Astrocyte (in vitro differentiated cells and primary cell): ENCODE measurements around the gene SRPK3. TPM values are rescaled to one million over a fixed set of nuclear protein-coding genes. Genes with fewer than 3 reads are reported as not detected.
A peak's percentile ranks its signal among the peaks of the same experiment; 100 is the strongest.

ENCODE experiments used
- DNase-seq: peaks from one replicate; pipeline ENCODE4 v3.0.0-alpha.2; 2010; ENCODE audit warnings: low read depth
- FAIRE-seq: peaks from 2 replicates; lab custom pipeline; 2011; peaks lifted over from hg19 to GRCh38; lab: Jason Lieb, UNC
- H2AFZ ChIP-seq: 2 replicates; pipeline ENCODE4 v1.6.0; 2012; ENCODE audit warnings: low read depth, low read length, inconsistent platforms
- H3K27ac ChIP-seq: 2 replicates; pipeline ENCODE4 v1.5.1; 2011; ENCODE audit warnings: low read depth, low read length, inconsistent platforms
- H3K27me3 ChIP-seq: 2 replicates; pipeline ENCODE4 v1.6.0; 2011; ENCODE audit warnings: low read length, inconsistent platforms; ENCODE audit not compliant: insufficient read depth
- H3K36me3 ChIP-seq: 2 replicates; pipeline ENCODE4 v1.5.1; 2011; ENCODE audit warnings: low read length, inconsistent platforms; ENCODE audit not compliant: insufficient read depth
- H3K4me1 ChIP-seq: 2 replicates; pipeline ENCODE4 v1.5.1; 2011; ENCODE audit warnings: low read length, inconsistent platforms; ENCODE audit not compliant: insufficient read depth
- H3K4me2 ChIP-seq: 2 replicates; pipeline ENCODE4 v1.6.0; 2012; ENCODE audit warnings: low read length, inconsistent platforms
- H3K4me3 ChIP-seq: 2 replicates; pipeline ENCODE4 v1.5.1; 2011; ENCODE audit warnings: low read depth, mild to moderate bottlenecking, low read length, inconsistent platforms; ENCODE audit not compliant: insufficient read depth
- H3K79me2 ChIP-seq: 2 replicates; pipeline ENCODE4 v1.6.0; 2012; ENCODE audit warnings: mild to moderate bottlenecking, low read length, inconsistent platforms; ENCODE audit not compliant: insufficient read depth
- H3K9ac ChIP-seq: 2 replicates; pipeline ENCODE4 v1.6.0; 2012; ENCODE audit warnings: mild to moderate bottlenecking, low read length, inconsistent platforms
- H3K9me3 ChIP-seq: 2 replicates; pipeline ENCODE4 v1.5.1; 2012; ENCODE audit warnings: low read depth, mild to moderate bottlenecking, low read length, inconsistent platforms; ENCODE audit not compliant: insufficient read depth
- H4K20me1 ChIP-seq: 2 replicates; pipeline ENCODE4 v1.6.0; 2012; ENCODE audit warnings: low read length, inconsistent platforms; ENCODE audit not compliant: insufficient read depth
- H3K27ac Mint-ChIP-seq: one replicate; pipeline ENCODE4 v1.8.0; 2021; ENCODE audit warnings: mild to moderate bottlenecking, mixed read lengths; ENCODE audit not compliant: unreplicated experiment
- H3K27me3 Mint-ChIP-seq: one replicate; pipeline ENCODE4 v1.8.0; 2021; ENCODE audit warnings: low read depth, mixed read lengths; ENCODE audit not compliant: unreplicated experiment
- H3K36me3 Mint-ChIP-seq: one replicate; pipeline ENCODE4 v1.8.0; 2021; ENCODE audit warnings: low read depth, mixed read lengths; ENCODE audit not compliant: unreplicated experiment
- H3K4me1 Mint-ChIP-seq: one replicate; pipeline ENCODE4 v1.8.0; 2021; ENCODE audit warnings: low read depth, mixed read lengths; ENCODE audit not compliant: unreplicated experiment
- H3K4me3 Mint-ChIP-seq: one replicate; pipeline ENCODE4 v1.8.0; 2021; ENCODE audit warnings: mild to moderate bottlenecking, moderate library complexity, mixed read lengths; ENCODE audit not compliant: unreplicated experiment
- H3K9me3 Mint-ChIP-seq: one replicate; pipeline ENCODE4 v1.8.0; 2021; ENCODE audit warnings: mild to moderate bottlenecking, mixed read lengths; ENCODE audit not compliant: unreplicated experiment
- CTCF ChIP-seq: IDR thresholded peaks from 2 replicates; pipeline ENCODE4 v1.5.1; 2011; ENCODE audit warnings: low read depth, mild to moderate bottlenecking, inconsistent platforms, low read length, moderate library complexity; ENCODE audit not compliant: insufficient read depth
- EZH2 ChIP-seq: IDR thresholded peaks from 2 replicates; pipeline ENCODE4 v1.6.1; 2012; ENCODE audit warnings: mild to moderate bottlenecking, low read length, inconsistent platforms; ENCODE audit not compliant: insufficient read depth
- total RNA-seq: library from RNA; stranded (reverse); gene quantifications from 2 replicates; pipeline ENCODE4 v1.2.1, GENCODE V29; 2021

Gene SRPK3
- total RNA-seq, 1 donor from 2014 or later: not detected

GRCh38 chrX:153829549-153829798 lies 48.6 kb downstream of the SRPK3 start:
- peak overlapping the region; percentile 62 for H3K4me2 ChIP-seq

GRCh38 chrX:153829799-153830639 lies 49.2 kb downstream of the SRPK3 start, which contains the start of gene PDZD4:
Gene PDZD4 (minus strand): TSS chrX:153830544. CDS start chrX:153830298, 246 bp downstream.
- Mint-ChIP-seq H3K4me1 (peaks cover 6% of the 10 kb centered on the region), H3K27ac (no peak within 1 kb of the TSS)
- no peak for FAIRE-seq

More at GRCh38 chrX:153829549-153829798, 48.6 kb downstream of the SRPK3 start:
- Histone ChIP-seq H3K27ac (no peak overlapping the region), H4K20me1 (no peaks in the 10 kb centered on the region), H3K4me1 (peaks cover 5% of the 10 kb centered on the region), H3K9me3 (no peaks in the 10 kb centered on the region), H3K9ac (no peak overlapping the region), H3K27me3 (peaks cover 3% of the 10 kb centered on the region), H3K36me3 (no peaks in the 10 kb centered on the region), H2AFZ (no peak overlapping the region), H3K79me2 (no peaks in the 10 kb centered on the region), H3K4me3 (no peak overlapping the region)
- TF ChIP-seq EZH2 (no peak), CTCF (no peak)
- no peak for DNase-seq
- Mint-ChIP-seq H3K9me3 (no peaks in the 10 kb centered on the region), H3K36me3 (no peaks in the 10 kb centered on the region), H3K27ac (no peak overlapping the region), H3K4me1 (peaks cover 6% of the 10 kb centered on the region), H3K4me3 (peak overlapping the region; percentile 76), H3K27me3 (peaks cover 15% of the 10 kb centered on the region)
- FAIRE-seq: no peak

More at GRCh38 chrX:153829799-153830639, 49.2 kb downstream of the SRPK3 start, which contains the start of gene PDZD4:
- Histone ChIP-seq H2AFZ (no peak within 1 kb of the TSS), H3K79me2 (no peaks in the 10 kb centered on the region), H3K4me1 (peaks cover 5% of the 10 kb centered on the region), H3K27ac (no peak within 1 kb of the TSS), H3K9me3 (no peaks in the 10 kb centered on the region), H3K36me3 (no peaks in the 10 kb centered on the region), H3K9ac (no peak within 1 kb of the TSS), H4K20me1 (no peaks in the 10 kb centered on the region), H3K27me3 (peaks cover 3% of the 10 kb centered on the region), H3K4me2 (peak within 1 kb of the TSS; percentile 62), H3K4me3 (no peak within 1 kb of the TSS)
- TF ChIP-seq EZH2 (peak; percentile 88), CTCF (no peak)
- Mint-ChIP-seq H3K9me3 (no peaks in the 10 kb centered on the region), H3K36me3 (no peaks in the 10 kb centered on the region), H3K27me3 (peaks cover 15% of the 10 kb centered on the region), H3K4me3 (peak within 1 kb of the TSS; percentile 76)
- DNase-seq: no peak
